HCT116 (cell line): ENCODE measurements around the gene ACBD6. TPM values are rescaled to one million over a fixed set of nuclear protein-coding genes. Genes with fewer than 3 reads are reported as not detected.

Experiments
- ATAC-seq: fragments of 200-7000 bp; cut with Tn5 transposase; 2 replicates; pipeline ENCODE4 v1.9.1; 2020; ENCODE audit warnings: mild to moderate bottlenecking, moderate library complexity
- BruUV-seq: library from RNA; stranded (reverse); fragments of 400-500 nt; replicated peaks from 2 replicates; lab custom pipeline; 2021; lab: Mats Ljungman, UMichigan
- CTCF ChIA-PET: fragments of 300-600 bp; sonication (Branson Sonifier 250); formaldehyde crosslinking; loops from one replicate; lab custom pipeline; 2021; ENCODE audit warnings: antibody characterized with exemption; lab: Charles Lee
- POLR2A ChIA-PET: fragments of 300-600, 350-600 bp; sonication (Branson Sonifier 250); formaldehyde crosslinking; loops from one replicate; lab custom pipeline; 2021; ENCODE audit warnings: antibody characterized with exemption; lab: Charles Lee
- RAD21 ChIA-PET, 2 experiments: fragments of 300-600 bp; sonication (Branson Sonifier 250); formaldehyde crosslinking; loops; one replicate each; lab custom pipeline; 2023; ENCODE audit warnings: low total read pairs in 2 of 2; ENCODE audit not compliant: uncharacterized antibody in 2 of 2, unreplicated experiment in 2 of 2, low non-redundant PET in 1 of 2; lab: Charles Lee
- DNase-seq: peaks from one replicate; pipeline ENCODE4 v3.0.0-alpha.2; 2010; ENCODE audit warnings: low read depth, low spot score
- H2AFZ ChIP-seq: fragments of 200-600 bp; shearing (Covaris generic), sonication (generic); 2 replicates; pipeline ENCODE4 v1.6.1; 2017; ENCODE audit warnings: low read depth, mixed run types, mixed read lengths, antibody characterized with exemption, low read length; ENCODE audit not compliant: poor library complexity, severe bottlenecking
- H3K27ac ChIP-seq: 2 replicates; pipeline ENCODE4 v1.5.1; 2012; ENCODE audit warnings: low read depth, low read length
- H3K27me3 ChIP-seq: fragments of 200-600 bp; sonication (generic); 2 replicates; pipeline ENCODE4 v1.6.1; 2016; ENCODE audit warnings: mixed run types, low read length, mixed read lengths; ENCODE audit not compliant: insufficient read depth
- H3K36me3 ChIP-seq, 2 experiments: fragments of 200-500 bp in 1 of 2; fragments of 200-600 bp in 1 of 2; sonication (Bioruptor generic) in 1 of 2; sonication (generic) in 1 of 2; 2 replicates each; pipeline versions ENCODE4 v1.5.1 to v1.6.1; 2014 to 2016; ENCODE audit warnings: low read length in 2 of 2, inconsistent platforms in 1 of 2, mixed read lengths in 1 of 2, mixed run types in 1 of 2; ENCODE audit not compliant: insufficient read depth in 2 of 2, control insufficient read depth in 1 of 2
- H3K4me1 ChIP-seq, 2 experiments: fragments of 200-600 bp in 1 of 2; sonication (generic) in 1 of 2; 2 replicates each; pipeline versions ENCODE4 v1.5.1 to v1.6.1; 2012 to 2017; ENCODE audit warnings: low read length in 2 of 2, inconsistent platforms in 1 of 2, mild to moderate bottlenecking in 1 of 2, mixed read lengths in 1 of 2, mixed run types in 1 of 2, moderate library complexity in 1 of 2; ENCODE audit not compliant: insufficient read depth in 2 of 2, control insufficient read depth in 1 of 2
- H3K4me2 ChIP-seq: fragments of 200-600 bp; sonication (generic); 2 replicates; pipeline ENCODE4 v1.6.1; 2017; ENCODE audit warnings: mixed run types, low read length, mixed read lengths
- H3K4me3 ChIP-seq, 2 experiments: fragments of 200-600 bp in 1 of 2; sonication (generic) in 1 of 2; replicated peaks in 1 of 2; 2 replicates each; pipeline ENCODE4 v1.5.1; 2011 to 2016; ENCODE audit warnings: low read length in 2 of 2, control low read depth in 1 of 2, low read depth in 1 of 2, mild to moderate bottlenecking in 1 of 2, mixed read lengths in 1 of 2, mixed run types in 1 of 2
- H3K79me2 ChIP-seq: fragments of 200-600 bp; sonication (generic); 2 replicates; pipeline ENCODE4 v1.6.1; 2017; ENCODE audit warnings: mild to moderate bottlenecking, mixed run types, low read length, moderate library complexity, mixed read lengths; ENCODE audit not compliant: insufficient read depth
- H3K9ac ChIP-seq: fragments of 200-600 bp; sonication (generic); 2 replicates; pipeline ENCODE4 v1.6.1; 2016; ENCODE audit warnings: low read length, mixed read lengths
- H3K9me2 ChIP-seq: fragments of 200-600 bp; sonication (generic), shearing (Covaris generic); 2 replicates; pipeline ENCODE4 v1.6.1; 2017; ENCODE audit warnings: mixed run types, mild to moderate bottlenecking, moderate library complexity; ENCODE audit not compliant: insufficient read depth
- H3K9me3 ChIP-seq, 2 experiments: fragments of 200-500 bp in 1 of 2; fragments of 200-600 bp in 1 of 2; sonication (Bioruptor generic) in 1 of 2; sonication (generic) in 1 of 2; 2 replicates each; pipeline ENCODE4 v1.6.1; 2014 to 2017; ENCODE audit warnings: low read length in 2 of 2, mixed read lengths in 2 of 2, inconsistent platforms in 1 of 2, low read depth in 1 of 2, mild to moderate bottlenecking in 1 of 2, mixed run types in 1 of 2, moderate library complexity in 1 of 2; ENCODE audit not compliant: control insufficient read depth in 1 of 2, insufficient read depth in 1 of 2
- H4K20me1 ChIP-seq: fragments of 200-600 bp; sonication (generic), shearing (Covaris generic); 2 replicates; pipeline ENCODE4 v1.6.1; 2017; ENCODE audit warnings: mixed run types, mild to moderate bottlenecking, moderate library complexity; ENCODE audit not compliant: insufficient read depth
- ELF1 ChIP-seq: IDR thresholded peaks from 2 replicates; pipeline ENCODE4 v1.6.1; 2012; ENCODE audit warnings: low read depth, borderline replicate concordance
- EZH2phosphoT487 ChIP-seq: fragments of 200-600 bp; IDR thresholded peaks from 2 replicates; pipeline ENCODE4 v1.6.1; 2018; ENCODE audit warnings: antibody characterized with exemption, borderline replicate concordance
- POLR2A ChIP-seq: IDR thresholded peaks from 2 replicates; pipeline ENCODE4 v1.7.0; 2011; ENCODE audit warnings: borderline replicate concordance; ENCODE audit not compliant: insufficient read depth, insufficient read length; ENCODE audit errors: extremely low read depth
- POLR2AphosphoS5 ChIP-seq: IDR thresholded peaks from 2 replicates; pipeline ENCODE4 v1.6.1; 2011; ENCODE audit warnings: mild to moderate bottlenecking, low read depth, low read length, moderate library complexity
- RAD21 ChIP-seq: IDR thresholded peaks from 2 replicates; pipeline ENCODE4 v1.6.1; 2012; ENCODE audit warnings: low read depth, mild to moderate bottlenecking
- YY1 ChIP-seq: IDR thresholded peaks from 2 replicates; pipeline ENCODE4 v1.6.1; 2011; ENCODE audit warnings: low read length, low read depth, moderate library complexity, mild to moderate bottlenecking; ENCODE audit not compliant: insufficient replicate concordance; ENCODE audit errors: extremely low read depth
- ZFX ChIP-seq: fragments of 450-650 bp; IDR thresholded peaks from 2 replicates; pipeline ENCODE4 v1.6.1; 2017
- ZNF274 ChIP-seq: fragments of 200-500 bp; sonication (Bioruptor generic); IDR thresholded peaks from 2 replicates; pipeline ENCODE4 v1.6.1; 2014; ENCODE audit warnings: mild to moderate bottlenecking, low read depth, low read length, inconsistent platforms
- intact Hi-C: fragments of 100-400 bp; cut with micrococcal nuclease; formaldehyde crosslinking; loops from 2 replicates; pipeline ENCODE4 v1.10.0; 2022
- total RNA-seq: library from RNA; stranded (reverse); gene quantifications from one replicate; pipeline ENCODE4 v1.2.1, GENCODE V29; 2021; ENCODE audit not compliant: unreplicated experiment
- TF ChIP-seq, protein P1 (sequence below): IDR thresholded peaks from 2 replicates; pipeline ENCODE4 v1.6.1; 2012
- TF ChIP-seq, protein P2 (sequence below): IDR thresholded peaks from 2 replicates; pipeline ENCODE4 v1.6.1; 2012
- TF ChIP-seq, protein P3 (sequence below): IDR thresholded peaks from 2 replicates; pipeline ENCODE4 v1.6.1; 2012; ENCODE audit warnings: low read depth

Gene ACBD6
- total RNA-seq, 1 experiment from 2014 or later, result 43.2 TPM

DNA sequence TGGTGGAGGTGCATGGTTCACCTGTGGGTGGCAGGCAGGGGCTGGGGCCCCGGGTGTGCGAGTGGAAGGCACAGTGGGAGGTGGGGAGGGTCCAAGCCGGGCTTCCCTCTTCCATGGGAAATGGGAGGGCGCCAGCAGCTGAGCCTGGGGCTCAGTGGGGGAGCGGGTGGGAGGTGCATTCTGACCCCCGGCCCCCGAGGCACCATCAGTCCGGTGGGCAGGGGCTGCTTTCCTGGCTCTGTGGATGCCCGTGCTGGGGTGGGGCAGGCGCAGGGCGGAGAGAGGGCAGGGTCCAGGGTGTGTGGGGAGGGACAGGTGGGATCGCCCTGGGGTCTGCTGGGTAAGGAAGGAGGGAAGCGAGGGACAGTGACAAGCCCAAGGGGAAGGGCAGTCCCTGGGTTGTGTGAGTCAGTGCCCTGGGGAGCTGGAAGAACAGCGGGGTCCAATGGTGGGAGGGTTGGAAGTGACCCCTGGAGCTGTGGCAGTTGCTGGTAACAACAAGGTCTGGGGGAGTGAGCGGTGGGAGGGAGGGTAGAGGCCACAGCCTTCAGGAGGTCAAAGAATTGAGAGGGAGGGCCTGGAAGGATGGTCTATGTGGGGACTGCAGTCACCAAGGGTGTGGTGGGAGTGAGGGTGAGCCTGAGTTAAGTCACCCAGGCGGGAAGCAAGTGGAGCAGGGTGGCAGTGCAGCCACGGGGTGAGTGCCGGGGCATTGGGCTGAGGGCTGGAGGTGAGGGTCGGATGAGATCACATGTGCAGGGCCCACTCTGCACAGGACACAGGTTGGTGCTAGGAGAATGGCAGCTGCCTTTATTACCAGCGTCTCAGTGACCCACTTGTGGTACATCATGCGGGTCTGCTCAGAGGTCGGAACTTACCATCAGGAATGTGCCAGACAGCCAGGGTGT is 242.7 kb downstream of the ACBD6 start:
- ChIA-PET POLR2A (no interaction called here), RAD21 (no interaction called here), CTCF (no interaction called here)
- no peaks in the 10 kb centered on the region for H3K9me3 ChIP-seq
- DNase-seq (no peak), ATAC-seq (no peak)
- H2AFZ ChIP-seq, result no peak overlapping the region
- H3K9me2 ChIP-seq, result no peaks in the 10 kb centered on the region
- TF ChIP-seq POLR2A (no peak), ZNF274 (no peak), ELF1 (no peak), ZFX (no peak), EZH2phosphoT487 (no peak), RAD21 (no peak), POLR2AphosphoS5 (no peak), YY1 (no peak)
- TF ChIP-seq, protein P1, sequence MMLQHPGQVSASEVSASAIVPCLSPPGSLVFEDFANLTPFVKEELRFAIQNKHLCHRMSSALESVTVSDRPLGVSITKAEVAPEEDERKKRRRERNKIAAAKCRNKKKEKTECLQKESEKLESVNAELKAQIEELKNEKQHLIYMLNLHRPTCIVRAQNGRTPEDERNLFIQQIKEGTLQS, result no peak
- TF ChIP-seq, protein P2, sequence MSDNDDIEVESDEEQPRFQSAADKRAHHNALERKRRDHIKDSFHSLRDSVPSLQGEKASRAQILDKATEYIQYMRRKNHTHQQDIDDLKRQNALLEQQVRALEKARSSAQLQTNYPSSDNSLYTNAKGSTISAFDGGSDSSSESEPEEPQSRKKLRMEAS, result no peak
- TF ChIP-seq, protein P3, sequence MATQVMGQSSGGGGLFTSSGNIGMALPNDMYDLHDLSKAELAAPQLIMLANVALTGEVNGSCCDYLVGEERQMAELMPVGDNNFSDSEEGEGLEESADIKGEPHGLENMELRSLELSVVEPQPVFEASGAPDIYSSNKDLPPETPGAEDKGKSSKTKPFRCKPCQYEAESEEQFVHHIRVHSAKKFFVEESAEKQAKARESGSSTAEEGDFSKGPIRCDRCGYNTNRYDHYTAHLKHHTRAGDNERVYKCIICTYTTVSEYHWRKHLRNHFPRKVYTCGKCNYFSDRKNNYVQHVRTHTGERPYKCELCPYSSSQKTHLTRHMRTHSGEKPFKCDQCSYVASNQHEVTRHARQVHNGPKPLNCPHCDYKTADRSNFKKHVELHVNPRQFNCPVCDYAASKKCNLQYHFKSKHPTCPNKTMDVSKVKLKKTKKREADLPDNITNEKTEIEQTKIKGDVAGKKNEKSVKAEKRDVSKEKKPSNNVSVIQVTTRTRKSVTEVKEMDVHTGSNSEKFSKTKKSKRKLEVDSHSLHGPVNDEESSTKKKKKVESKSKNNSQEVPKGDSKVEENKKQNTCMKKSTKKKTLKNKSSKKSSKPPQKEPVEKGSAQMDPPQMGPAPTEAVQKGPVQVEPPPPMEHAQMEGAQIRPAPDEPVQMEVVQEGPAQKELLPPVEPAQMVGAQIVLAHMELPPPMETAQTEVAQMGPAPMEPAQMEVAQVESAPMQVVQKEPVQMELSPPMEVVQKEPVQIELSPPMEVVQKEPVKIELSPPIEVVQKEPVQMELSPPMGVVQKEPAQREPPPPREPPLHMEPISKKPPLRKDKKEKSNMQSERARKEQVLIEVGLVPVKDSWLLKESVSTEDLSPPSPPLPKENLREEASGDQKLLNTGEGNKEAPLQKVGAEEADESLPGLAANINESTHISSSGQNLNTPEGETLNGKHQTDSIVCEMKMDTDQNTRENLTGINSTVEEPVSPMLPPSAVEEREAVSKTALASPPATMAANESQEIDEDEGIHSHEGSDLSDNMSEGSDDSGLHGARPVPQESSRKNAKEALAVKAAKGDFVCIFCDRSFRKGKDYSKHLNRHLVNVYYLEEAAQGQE, result no peak
- no peaks in the 10 kb centered on the region for H3K27me3 ChIP-seq
- H3K79me2 ChIP-seq, result no peaks in the 10 kb centered on the region
- H3K4me3 ChIP-seq, result no peak overlapping the region
- no peak overlapping the region for H3K27ac ChIP-seq
- H3K4me1 ChIP-seq, result peaks cover 0 to 3% of the 10 kb centered on the region in 2 experiments; a peak in 1 of 4 replicates
- no peak overlapping the region for H3K4me2 ChIP-seq
- intact Hi-C loops, result no loop called here
- H3K9ac ChIP-seq, result no peak overlapping the region
- no peaks in the 10 kb centered on the region for H3K36me3 ChIP-seq
- no TSS peak for BruUV-seq
- no peaks in the 10 kb centered on the region for H4K20me1 ChIP-seq
